Esophagus muscularis mucosa (tissue), 4 donors: ENCODE results near the gene SNRNP48. TPM values are rescaled to one million over a fixed set of nuclear protein-coding genes. Genes with fewer than 3 reads are reported as not detected.

Experiments used
- DNase-seq: peaks from one replicate; pipeline ENCODE4 v3.0.0-alpha.2; 2017; ENCODE audit errors: extremely low spot score
- H3K27ac ChIP-seq, 4 donors: fragments of 200-600 bp; sonication (generic); replicated peaks in 1 of 4; 1 replicate in 3 of 4; 2 replicates in 1 of 4; pipeline ENCODE4 v1.5.1; 2016 to 2019; ENCODE audit warnings: mild to moderate bottlenecking in 1 of 4
- H3K27me3 ChIP-seq, 4 donors: fragments of 200-600 bp; sonication (generic); one replicate each; pipeline versions ENCODE4 v1.5.1 to v1.6.0; 2016 to 2019
- H3K36me3 ChIP-seq, 4 donors: fragments of 200-600 bp; sonication (generic); one replicate each; pipeline ENCODE4 v1.5.1; 2016 to 2019
- H3K4me1 ChIP-seq, 4 donors: fragments of 200-600 bp; sonication (generic); one replicate each; pipeline ENCODE4 v1.5.1; 2016 to 2019
- H3K4me3 ChIP-seq, 4 donors: fragments of 200-600 bp; sonication (generic); 1 replicate in 2 of 4; 2 replicates in 2 of 4; pipeline ENCODE4 v1.5.1; 2016 to 2019; ENCODE audit warnings: mild to moderate bottlenecking in 4 of 4, moderate library complexity in 1 of 4
- H3K9me3 ChIP-seq, 4 donors: fragments of 200-600 bp; sonication (generic); 1 replicate in 3 of 4; 2 replicates in 1 of 4; pipeline ENCODE4 v1.5.1; 2016 to 2019
- CTCF ChIP-seq, 3 experiments: fragments of 200-600 bp in 2 of 3; fragments of 450-650 bp in 1 of 3; sonication (generic) in 2 of 3; IDR thresholded peaks; one replicate each; pipeline ENCODE4 v1.5.1; 2017 to 2019; ENCODE audit warnings: antibody characterized with exemption in 3 of 3, mild to moderate bottlenecking in 2 of 3, moderate library complexity in 1 of 3
- EP300 ChIP-seq: sonication (generic); formaldehyde crosslinking; IDR thresholded peaks from one replicate; pipeline ENCODE4 v1.6.1; 2017; ENCODE audit warnings: antibody characterized with exemption
- POLR2A ChIP-seq: fragments of 450-650 bp; IDR thresholded peaks from one replicate; pipeline ENCODE4 v1.6.1; 2017; ENCODE audit warnings: antibody characterized with exemption, moderate library complexity, mild to moderate bottlenecking, low read depth
- POLR2AphosphoS5 ChIP-seq, 2 donors: sonication (generic); formaldehyde crosslinking; IDR thresholded peaks; one replicate each; pipeline ENCODE4 v1.6.1; 2017; ENCODE audit warnings: antibody characterized with exemption in 2 of 2
- WGBS: methylation state at CpG from one replicate; pipeline ENCODE4 v1.1.5; 2018; 5-methylcytosine and 5-hydroxymethylcytosine counted together
- intact Hi-C: fragments of 100-400 bp; cut with DNase I; formaldehyde crosslinking; loops from one replicate; pipeline ENCODE4 v1.15.1; 2023
- total RNA-seq, 4 donors: library from RNA; depleted of rRNA; stranded (reverse); fragments of >200 nt; gene quantifications; one replicate each; pipeline versions ENCODE4 v1.1.0 to v1.2.1, GENCODE V29; 2016

The SNRNP48 gene
- total RNA-seq, 4 donors from 2014 or later, result 8.9 to 17.0 (median 9.5) TPM

GRCh38 chr6:7628479-7628878 is 38.5 kb downstream of the SNRNP48 start:
- Histone ChIP-seq H3K9me3 (no peaks in the 10 kb centered on the region), H3K4me1 (no peaks in the 10 kb centered on the region), H3K27me3 (peaks cover 0 to 11% (median 0%) of the 10 kb centered on the region in 4 donors), H3K27ac (no peak overlapping the region), H3K4me3 (no peak overlapping the region), H3K36me3 (no peaks in the 10 kb centered on the region)
- 70% methylated on average over 2 of the region's 2 CpGs for WGBS
- DNase-seq, result no peak
- TF ChIP-seq POLR2A, result no peak
- no peak for TF ChIP-seq POLR2AphosphoS5 (IDR thresholded peaks at IDR 0.05)
- no peak for TF ChIP-seq CTCF (IDR thresholded peaks at IDR 0.05)
- no peak for TF ChIP-seq EP300
- intact Hi-C loops, result no loop called here

GRCh38 chr6:7628909-7629308 is 38.9 kb downstream of the SNRNP48 start:
- intact Hi-C loops, result no loop called here
- Histone ChIP-seq H3K27me3 (peaks cover 0 to 8% (median 0%) of the 10 kb centered on the region in 4 donors), H3K27ac (no peak overlapping the region), H3K4me1 (no peaks in the 10 kb centered on the region), H3K4me3 (no peak overlapping the region), H3K9me3 (no peaks in the 10 kb centered on the region), H3K36me3 (no peaks in the 10 kb centered on the region)
- TF ChIP-seq POLR2A (no peak), CTCF (IDR thresholded peaks at IDR 0.05) (no peak), POLR2AphosphoS5 (IDR thresholded peaks at IDR 0.05) (no peak), EP300 (no peak)
- no peak for DNase-seq
- 80% methylated on average over 11 of the region's 11 CpGs for WGBS

DNA sequence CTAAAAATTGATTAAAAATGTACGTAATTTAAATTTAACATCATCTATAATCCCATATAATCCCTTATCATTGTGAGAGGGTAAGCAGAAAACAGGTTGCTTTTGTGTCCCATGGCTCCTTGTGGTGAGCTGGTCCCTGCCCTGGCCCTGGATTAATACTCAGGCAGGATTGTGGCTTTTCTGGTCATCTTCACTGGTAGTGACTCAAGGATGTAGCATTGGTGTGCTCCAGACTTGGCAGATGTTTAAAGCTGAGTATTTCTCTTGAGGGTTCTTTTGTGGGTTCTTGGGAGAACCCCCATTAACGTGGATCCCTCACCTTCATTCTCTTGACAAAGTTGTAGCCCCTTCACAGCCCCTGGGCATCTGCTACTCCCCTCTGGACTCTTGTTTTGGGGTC is 39.3 kb downstream of the SNRNP48 start:
- H3K27ac ChIP-seq, result no peak overlapping the region
- H3K4me1 ChIP-seq, result no peaks in the 10 kb centered on the region
- no peak for DNase-seq
- intact Hi-C loops, result no loop called here
- no peaks in the 10 kb centered on the region for H3K9me3 ChIP-seq
- no peaks in the 10 kb centered on the region for H3K36me3 ChIP-seq
- H3K27me3 ChIP-seq, result peaks cover 0 to 8% (median 0%) of the 10 kb centered on the region in 4 donors
- H3K4me3 ChIP-seq, result no peak overlapping the region
- TF ChIP-seq CTCF (IDR thresholded peaks at IDR 0.05) (no peak), POLR2A (no peak), EP300 (no peak), POLR2AphosphoS5 (IDR thresholded peaks at IDR 0.05) (no peak)
- 24% methylated on average over 2 of the region's 2 CpGs for WGBS

DNA sequence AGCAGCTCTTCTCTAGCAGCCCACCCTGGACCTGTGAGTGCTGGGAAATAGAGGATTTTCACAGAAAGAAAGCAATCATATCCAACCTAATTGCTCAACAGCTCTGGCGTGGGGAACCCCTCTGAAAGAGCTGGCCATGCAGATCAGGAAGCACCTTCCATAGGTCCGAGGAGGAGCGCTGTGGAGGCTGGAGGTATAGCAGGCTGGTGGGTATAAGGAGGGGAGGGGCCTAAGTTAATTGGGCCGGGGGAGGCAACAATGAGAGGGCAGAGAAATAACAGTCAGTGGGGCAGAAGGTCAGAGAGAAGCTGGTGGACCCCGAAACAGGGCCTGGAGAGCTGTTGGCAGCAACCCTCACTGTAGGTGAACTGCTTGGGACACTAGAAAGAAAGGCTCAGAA is 40.8 kb downstream of the SNRNP48 start:
- WGBS, result 79% methylated on average over 5 of the region's 5 CpGs

More for the DNA sequence above, 40.8 kb downstream of the SNRNP48 start:
- no peak overlapping the region for H3K27ac ChIP-seq
- DNase-seq, result no peak
- no peaks in the 10 kb centered on the region for H3K4me1 ChIP-seq
- no peak overlapping the region for H3K4me3 ChIP-seq
- TF ChIP-seq CTCF (IDR thresholded peaks at IDR 0.05) (no peak), POLR2AphosphoS5 (IDR thresholded peaks at IDR 0.05) (no peak), POLR2A (no peak), EP300 (no peak)
- H3K36me3 ChIP-seq, result no peaks in the 10 kb centered on the region
- H3K9me3 ChIP-seq, result no peaks in the 10 kb centered on the region
- intact Hi-C loops, result no loop called here
- peaks cover 0 to 13% (median 0%) of the 10 kb centered on the region in 4 donors for H3K27me3 ChIP-seq
